Measurements from ENCODE around the gene SIGLEC15. TPM values are rescaled to one million over a fixed set of nuclear protein-coding genes. Genes with fewer than 3 reads are reported as not detected.
A peak's percentile ranks its signal among the peaks of the same experiment; 100 is the strongest.
"Not testable (repeated sequence)": the region's sequence is repeated elsewhere in the genome, so short reads cannot be mapped to it uniquely, and the experiment has no call there.

Gene SIGLEC15
- total RNA-seq, 1 donor from 2014 or later, result 0.32 TPM

- Histone ChIP-seq H3K9me3 (no peaks in the 10 kb centered on the region), H3K4me3 (no peak overlapping the region), H3K4me1 (no peaks in the 10 kb centered on the region), H3K27me3 (no peaks in the 10 kb centered on the region), H3K27ac (no peak overlapping the region), H3K36me3 (no peaks in the 10 kb centered on the region)
- ATAC-seq (no peak), DNase-seq (no peak)
- intact Hi-C loops (cut with DNase I), result no loop called here
- no peak for TF ChIP-seq CTCF (IDR thresholded peaks at IDR 0.05)
Measured at GRCh38 chr18:45821711-45822110, 3.8 kb upstream of the SIGLEC15 start.

GRCh38 chr18:45826084-45826483, 609 bp downstream of the SIGLEC15 start:
- H3K9me3 ChIP-seq, result no peaks in the 10 kb centered on the region
- no peak for ATAC-seq
- H3K27ac ChIP-seq, result no peak overlapping the region
- no peaks in the 10 kb centered on the region for H3K27me3 ChIP-seq
- peaks cover 23% of the 10 kb centered on the region for H3K4me1 ChIP-seq
- no peaks in the 10 kb centered on the region for H3K36me3 ChIP-seq
- TF ChIP-seq CTCF (IDR thresholded peaks at IDR 0.05), result no peak
- intact Hi-C loops (cut with DNase I), result no loop called here
- no peak for DNase-seq
- no peak overlapping the region for H3K4me3 ChIP-seq

GRCh38 chr18:45826716-45827115, 1.2 kb downstream of the SIGLEC15 start:
- H3K9me3 ChIP-seq; intact Hi-C loops (cut with DNase I); H3K4me3 ChIP-seq; H3K36me3 ChIP-seq; H3K27me3 ChIP-seq; DNase-seq; H3K27ac ChIP-seq; ATAC-seq: not testable (repeated sequence)
- H3K4me1 ChIP-seq, result peaks cover 23% of the 10 kb centered on the region

GRCh38 chr18:45828917-45829811, 3.7 kb downstream of the SIGLEC15 start:
- no peak for TF ChIP-seq CTCF (IDR thresholded peaks at IDR 0.05)
- DNase-seq, result peak; percentile 78
- intact Hi-C loops (cut with DNase I), result no loop called here
- no peak overlapping the region for H3K27ac ChIP-seq
- no peaks in the 10 kb centered on the region for H3K36me3 ChIP-seq
- H3K4me1 ChIP-seq, result peaks cover 23% of the 10 kb centered on the region
- peak; percentile 76 for ATAC-seq
- H3K4me3 ChIP-seq, result no peak overlapping the region
- no peaks in the 10 kb centered on the region for H3K9me3 ChIP-seq
- no peaks in the 10 kb centered on the region for H3K27me3 ChIP-seq

GRCh38 chr18:45829855-45830254, 4.4 kb downstream of the SIGLEC15 start:
- H3K4me1 ChIP-seq, result peaks cover 23% of the 10 kb centered on the region
- intact Hi-C loops (cut with DNase I), result loop anchor here (10.0 kb wide), 1 partner anchor 105 kb away; the partner anchor contains the start of gene SLC14A1
- no peak for TF ChIP-seq CTCF (IDR thresholded peaks at IDR 0.05)
- H3K9me3 ChIP-seq, result no peaks in the 10 kb centered on the region
- no peak overlapping the region for H3K27ac ChIP-seq
- H3K27me3 ChIP-seq, result no peaks in the 10 kb centered on the region
- H3K4me3 ChIP-seq, result no peak overlapping the region
- DNase-seq (no peak), ATAC-seq (no peak)
- H3K36me3 ChIP-seq, result no peaks in the 10 kb centered on the region

- Histone ChIP-seq H3K27me3 (no peaks in the 10 kb centered on the region), H3K9me3 (no peaks in the 10 kb centered on the region), H3K4me3 (no peak overlapping the region), H3K27ac (no peak overlapping the region), H3K36me3 (no peaks in the 10 kb centered on the region), H3K4me1 (peaks cover 23% of the 10 kb centered on the region)
- ATAC-seq, result no peak
- DNase-seq, result no peak
- TF ChIP-seq CTCF (IDR thresholded peaks at IDR 0.05), result no peak
- intact Hi-C loops (cut with DNase I), result loop anchor here (10.0 kb wide), 1 partner anchor 106 kb away; the partner anchor contains the start of gene SLC14A1
Measured at GRCh38 chr18:45830917-45831316, 5.4 kb downstream of the SIGLEC15 start.
